Measurements from ENCODE around the gene PLXNB2. TPM values are rescaled to one million over a fixed set of nuclear protein-coding genes. Genes with fewer than 3 reads are reported as not detected.
A peak's percentile ranks its signal among the peaks of the same experiment; 100 is the strongest.

Gene PLXNB2
- total RNA-seq, 4 donors from 2014 or later, result 8.0 to 11.8 (median 9.0) TPM

DNA sequence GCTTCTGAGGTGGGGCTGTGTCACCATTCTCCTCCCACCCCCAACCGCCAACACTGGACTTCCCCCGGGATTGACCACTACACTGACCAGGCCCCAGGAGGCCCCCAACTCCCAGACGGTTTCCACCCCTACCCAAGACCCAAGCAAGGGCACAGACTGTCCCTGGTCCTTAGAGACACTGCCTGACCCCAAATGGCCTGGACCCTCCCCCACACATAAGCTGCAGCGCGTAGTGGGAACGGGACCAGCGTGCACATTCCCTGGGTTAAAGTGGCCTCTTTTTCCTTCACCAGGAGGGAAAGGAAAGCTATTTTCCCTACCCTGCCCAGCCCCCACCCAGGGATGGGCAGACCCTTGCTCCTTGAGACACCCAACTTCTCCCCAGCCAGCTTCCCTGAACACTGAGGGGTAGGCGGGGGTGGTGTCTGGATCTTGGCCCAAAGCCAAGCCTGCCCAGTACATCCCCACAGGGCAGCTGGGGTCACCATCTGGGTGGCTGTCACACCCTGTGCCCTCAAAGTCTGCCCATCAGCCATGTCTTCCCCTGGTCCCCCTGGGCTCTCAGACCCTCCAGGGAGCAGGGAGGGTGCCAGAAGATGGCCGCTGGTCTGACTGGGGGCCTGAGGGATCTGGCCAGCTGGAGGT is 44.4 kb downstream of the PLXNB2 start:
- Histone ChIP-seq H3K9me3 (no peaks in the 10 kb centered on the region), H3K27ac (peak overlapping the region; percentile 96 to 99 (median 98)), H3K4me1 (peaks cover 23 to 52% of the 10 kb centered on the region in 2 donors), H3K27me3 (no peaks in the 10 kb centered on the region), H3K4me3 (no peak overlapping the region), H3K36me3 (no peaks in the 10 kb centered on the region)
- in situ Hi-C loops (cut with MboI; ENCODE audit: low sequenced_read_pairs in 4 of 4) (no loop called here), intact Hi-C loops (cut with DNase I; ENCODE audit: low total_unique reads) (no loop called here)
- DNase-seq (peak in 1 of 2 donors; percentile 37), ATAC-seq (no peak)
- no peak for TF ChIP-seq POLR2A (IDR thresholded peaks at IDR 0.05)
- TF ChIP-seq, protein P1, sequence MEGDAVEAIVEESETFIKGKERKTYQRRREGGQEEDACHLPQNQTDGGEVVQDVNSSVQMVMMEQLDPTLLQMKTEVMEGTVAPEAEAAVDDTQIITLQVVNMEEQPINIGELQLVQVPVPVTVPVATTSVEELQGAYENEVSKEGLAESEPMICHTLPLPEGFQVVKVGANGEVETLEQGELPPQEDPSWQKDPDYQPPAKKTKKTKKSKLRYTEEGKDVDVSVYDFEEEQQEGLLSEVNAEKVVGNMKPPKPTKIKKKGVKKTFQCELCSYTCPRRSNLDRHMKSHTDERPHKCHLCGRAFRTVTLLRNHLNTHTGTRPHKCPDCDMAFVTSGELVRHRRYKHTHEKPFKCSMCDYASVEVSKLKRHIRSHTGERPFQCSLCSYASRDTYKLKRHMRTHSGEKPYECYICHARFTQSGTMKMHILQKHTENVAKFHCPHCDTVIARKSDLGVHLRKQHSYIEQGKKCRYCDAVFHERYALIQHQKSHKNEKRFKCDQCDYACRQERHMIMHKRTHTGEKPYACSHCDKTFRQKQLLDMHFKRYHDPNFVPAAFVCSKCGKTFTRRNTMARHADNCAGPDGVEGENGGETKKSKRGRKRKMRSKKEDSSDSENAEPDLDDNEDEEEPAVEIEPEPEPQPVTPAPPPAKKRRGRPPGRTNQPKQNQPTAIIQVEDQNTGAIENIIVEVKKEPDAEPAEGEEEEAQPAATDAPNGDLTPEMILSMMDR (IDR thresholded peaks at IDR 0.05 in 4 of 5, conservative IDR thresholded peaks at IDR 0.05 in 1 of 5), result no peak

DNA sequence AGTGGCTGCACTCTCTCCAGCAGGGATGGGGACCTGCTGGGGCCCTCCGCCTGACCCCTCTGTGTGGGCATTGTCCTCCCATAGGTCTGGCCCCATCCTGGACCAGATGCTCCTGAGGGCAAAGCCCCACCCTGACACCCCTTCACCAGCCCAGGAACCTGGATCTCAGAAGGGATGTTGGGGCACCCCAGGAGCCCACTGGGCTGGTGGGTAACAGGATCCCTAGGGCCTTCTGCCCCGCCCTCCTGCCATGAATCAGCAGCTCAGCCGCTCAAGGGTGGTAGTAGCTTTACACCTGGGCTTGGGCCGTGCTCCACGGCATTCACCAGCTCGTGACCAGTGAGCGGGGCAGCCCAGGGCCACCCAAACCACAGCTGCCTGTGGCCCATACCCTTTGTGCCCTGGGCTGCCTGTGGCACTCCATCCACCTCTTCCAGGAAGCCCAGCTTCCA is 45.0 kb downstream of the PLXNB2 start:
- no peaks in the 10 kb centered on the region for H3K9me3 ChIP-seq
- in situ Hi-C loops (cut with MboI; ENCODE audit: low sequenced_read_pairs in 4 of 4) (no loop called here), intact Hi-C loops (cut with DNase I; ENCODE audit: low total_unique reads) (no loop called here)
- DNase-seq (peak; percentile 85 to 93), ATAC-seq (peak; percentile 23 to 38)
- no peaks in the 10 kb centered on the region for H3K27me3 ChIP-seq
- peaks cover 25 to 56% of the 10 kb centered on the region in 2 donors for H3K4me1 ChIP-seq
- peak overlapping the region; percentile 96 to 99 (median 98) for H3K27ac ChIP-seq
- H3K36me3 ChIP-seq, result no peaks in the 10 kb centered on the region
- peak overlapping the region in 3 of 4 donors; percentile 47 to 68 (median 67) for H3K4me3 ChIP-seq
- TF ChIP-seq, protein P1 (IDR thresholded peaks at IDR 0.05 in 4 of 5, conservative IDR thresholded peaks at IDR 0.05 in 1 of 5), result no peak
- TF ChIP-seq POLR2A (IDR thresholded peaks at IDR 0.05), result peak in 1 of 2 donors; percentile 47

DNA sequence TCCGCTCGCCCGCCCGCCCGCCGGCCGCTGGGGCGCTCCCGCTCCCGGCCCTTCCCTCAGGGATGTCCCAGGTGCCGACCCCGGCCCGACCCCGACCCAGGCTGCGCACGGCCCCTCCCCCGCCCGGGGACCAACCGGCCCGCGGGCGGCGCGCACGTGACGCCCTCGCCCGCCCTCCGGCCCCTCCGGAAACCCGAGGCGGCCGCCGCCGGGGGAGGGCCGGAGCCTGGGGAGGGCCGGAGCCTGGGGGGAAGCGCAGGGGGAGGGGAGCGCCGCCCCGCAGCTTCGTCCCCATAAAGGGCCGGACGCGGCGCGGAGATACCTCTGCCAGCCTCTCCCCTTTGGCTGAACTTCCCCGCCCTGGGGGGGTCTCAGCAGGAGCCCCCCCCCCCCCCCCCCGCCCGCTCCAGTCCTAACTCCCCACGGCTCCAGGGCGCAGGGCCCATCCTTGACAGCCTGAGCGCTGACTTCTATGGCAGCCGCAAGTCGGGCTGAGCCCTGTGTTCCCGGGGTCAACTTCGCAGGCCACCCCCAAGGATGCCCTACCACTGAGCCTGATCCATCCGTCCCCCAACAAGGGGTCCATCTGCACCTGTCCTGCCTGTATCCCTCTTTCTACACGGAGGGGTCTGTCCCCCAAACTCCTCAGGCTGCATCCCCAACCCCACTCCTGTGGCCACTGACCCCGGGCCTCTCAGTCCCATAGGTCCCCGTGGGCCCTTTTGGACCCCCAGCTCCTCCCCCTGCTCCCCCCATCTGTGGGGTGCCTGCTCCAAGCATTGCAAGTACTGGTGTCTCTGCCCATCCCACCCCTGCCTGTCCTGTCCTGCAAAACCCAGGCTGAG is 45.6 kb downstream of the PLXNB2 start, which contains the start of gene MAPK12:
TSS of gene MAPK12 (minus strand) at position 69 of the 845 bp plus-strand sequence. CDS start 174 bp downstream, outside the sequence.
- DNase-seq (peak; percentile 55 to 84), ATAC-seq (peak; percentile 16 to 23)
- Histone ChIP-seq H3K36me3 (no peaks in the 10 kb centered on the region), H3K27ac (peak within 1 kb of the TSS; percentile 96 to 99 (median 98)), H3K4me1 (peaks cover 32 to 56% of the 10 kb centered on the region in 2 donors), H3K27me3 (no peaks in the 10 kb centered on the region), H3K4me3 (peak within 1 kb of the TSS; percentile 67 to 85 (median 72)), H3K9me3 (no peaks in the 10 kb centered on the region)
- intact Hi-C loops (cut with DNase I; ENCODE audit: low total_unique reads), result no loop called here
- TF ChIP-seq, protein P1 (IDR thresholded peaks at IDR 0.05 in 4 of 5, conservative IDR thresholded peaks at IDR 0.05 in 1 of 5), result no peak
- TF ChIP-seq POLR2A (IDR thresholded peaks at IDR 0.05), result peak; percentile 86 to 96
- in situ Hi-C loops (cut with MboI; ENCODE audit: low sequenced_read_pairs in 4 of 4), result no loop called here

DNA sequence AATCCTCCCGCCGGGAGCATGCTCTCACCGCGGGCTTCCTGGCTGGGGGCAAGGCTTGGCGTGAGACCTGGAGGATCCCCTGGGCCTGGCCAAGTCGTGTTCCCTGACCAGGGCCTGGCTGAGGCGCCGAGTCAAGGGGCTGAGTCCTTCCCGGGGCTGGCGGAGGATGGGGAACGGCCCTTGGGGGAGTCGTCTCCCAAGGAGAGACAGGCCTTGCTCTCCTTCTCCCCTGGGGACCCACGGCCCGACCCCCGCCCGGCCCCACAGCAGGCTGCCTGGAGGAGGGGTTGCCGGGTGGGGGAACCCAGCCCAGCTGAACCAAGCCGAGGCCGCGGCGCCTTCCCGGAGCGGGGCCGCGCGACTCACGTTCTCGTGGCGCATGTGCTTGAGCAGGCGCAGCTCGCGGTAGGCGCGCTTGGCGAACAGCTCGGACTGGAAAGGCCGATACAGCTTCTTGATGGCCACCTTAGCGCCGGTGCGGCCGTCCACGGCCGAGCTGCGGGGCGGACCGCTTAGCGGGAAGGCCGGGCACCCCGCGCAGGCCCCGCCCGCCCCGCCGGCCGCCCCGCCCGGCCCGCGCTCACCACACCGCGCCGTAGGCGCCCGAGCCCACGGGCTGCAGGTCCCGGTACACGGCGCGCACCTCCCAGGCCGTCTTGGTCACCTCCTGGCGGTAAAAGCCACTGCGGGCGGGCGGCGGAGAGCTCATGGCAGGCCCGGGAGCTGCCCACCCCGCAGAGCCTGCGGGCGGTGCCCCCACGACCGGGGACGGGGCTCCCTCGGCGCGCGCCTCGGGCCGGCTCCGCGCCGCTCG is 46.4 kb downstream of the PLXNB2 start:
- H3K27me3 ChIP-seq, result no peaks in the 10 kb centered on the region
- peaks cover 0 to under 1% of the 10 kb centered on the region in 2 donors for H3K36me3 ChIP-seq
- intact Hi-C loops (cut with DNase I; ENCODE audit: low total_unique reads) (no loop called here), in situ Hi-C loops (cut with MboI; ENCODE audit: low sequenced_read_pairs in 4 of 4) (no loop called here)
- TF ChIP-seq POLR2A (IDR thresholded peaks at IDR 0.05), result no peak
- TF ChIP-seq, protein P1 (IDR thresholded peaks at IDR 0.05 in 4 of 5, conservative IDR thresholded peaks at IDR 0.05 in 1 of 5), result no peak
- DNase-seq (peak in 1 of 2 donors; percentile 46), ATAC-seq (peak in 1 of 2 donors; percentile 2)
- peak overlapping the region; percentile 67 to 85 (median 72) for H3K4me3 ChIP-seq
- H3K9me3 ChIP-seq, result no peaks in the 10 kb centered on the region
- peaks cover 40 to 62% of the 10 kb centered on the region in 2 donors for H3K4me1 ChIP-seq
- peak overlapping the region; percentile 93 to 99 (median 98) for H3K27ac ChIP-seq

All from gastrocnemius medialis (tissue), 4 donors.